GM12874 (cell line): Measurements from ENCODE around the gene DCTN1.
A peak's percentile ranks its signal among the peaks of the same experiment; 100 is the strongest.

Source experiments
- TF ChIP-seq, protein P1 (sequence below): IDR thresholded peaks from 2 replicates; pipeline ENCODE4 v1.5.1; 2011; ENCODE audit warnings: low read depth, mild to moderate bottlenecking, control low read depth, low read length, moderate library complexity; ENCODE audit not compliant: insufficient read depth

DCTN1 gene

DNA sequence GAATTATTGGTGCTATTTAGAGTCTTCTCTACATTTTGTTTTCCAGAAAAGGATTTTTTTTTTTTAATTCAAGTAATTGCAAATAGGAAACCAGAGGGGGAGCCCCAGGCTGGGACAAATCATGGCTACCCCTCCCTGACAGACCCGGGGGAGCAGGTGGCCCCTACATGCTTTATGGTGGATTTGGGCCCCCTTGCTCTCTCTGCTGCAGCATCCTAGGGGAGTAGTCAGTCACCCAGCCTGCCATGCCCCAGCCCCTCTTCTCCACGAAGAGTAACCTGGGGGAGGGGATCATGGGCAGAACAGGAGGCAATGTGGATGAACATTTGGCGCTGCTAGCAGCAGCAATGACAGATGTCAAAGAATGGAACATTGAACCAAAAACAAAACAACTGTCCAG lies 36.7 kb upstream of the DCTN1 start:
- TF ChIP-seq, protein P1, sequence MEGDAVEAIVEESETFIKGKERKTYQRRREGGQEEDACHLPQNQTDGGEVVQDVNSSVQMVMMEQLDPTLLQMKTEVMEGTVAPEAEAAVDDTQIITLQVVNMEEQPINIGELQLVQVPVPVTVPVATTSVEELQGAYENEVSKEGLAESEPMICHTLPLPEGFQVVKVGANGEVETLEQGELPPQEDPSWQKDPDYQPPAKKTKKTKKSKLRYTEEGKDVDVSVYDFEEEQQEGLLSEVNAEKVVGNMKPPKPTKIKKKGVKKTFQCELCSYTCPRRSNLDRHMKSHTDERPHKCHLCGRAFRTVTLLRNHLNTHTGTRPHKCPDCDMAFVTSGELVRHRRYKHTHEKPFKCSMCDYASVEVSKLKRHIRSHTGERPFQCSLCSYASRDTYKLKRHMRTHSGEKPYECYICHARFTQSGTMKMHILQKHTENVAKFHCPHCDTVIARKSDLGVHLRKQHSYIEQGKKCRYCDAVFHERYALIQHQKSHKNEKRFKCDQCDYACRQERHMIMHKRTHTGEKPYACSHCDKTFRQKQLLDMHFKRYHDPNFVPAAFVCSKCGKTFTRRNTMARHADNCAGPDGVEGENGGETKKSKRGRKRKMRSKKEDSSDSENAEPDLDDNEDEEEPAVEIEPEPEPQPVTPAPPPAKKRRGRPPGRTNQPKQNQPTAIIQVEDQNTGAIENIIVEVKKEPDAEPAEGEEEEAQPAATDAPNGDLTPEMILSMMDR: no peak

DNA sequence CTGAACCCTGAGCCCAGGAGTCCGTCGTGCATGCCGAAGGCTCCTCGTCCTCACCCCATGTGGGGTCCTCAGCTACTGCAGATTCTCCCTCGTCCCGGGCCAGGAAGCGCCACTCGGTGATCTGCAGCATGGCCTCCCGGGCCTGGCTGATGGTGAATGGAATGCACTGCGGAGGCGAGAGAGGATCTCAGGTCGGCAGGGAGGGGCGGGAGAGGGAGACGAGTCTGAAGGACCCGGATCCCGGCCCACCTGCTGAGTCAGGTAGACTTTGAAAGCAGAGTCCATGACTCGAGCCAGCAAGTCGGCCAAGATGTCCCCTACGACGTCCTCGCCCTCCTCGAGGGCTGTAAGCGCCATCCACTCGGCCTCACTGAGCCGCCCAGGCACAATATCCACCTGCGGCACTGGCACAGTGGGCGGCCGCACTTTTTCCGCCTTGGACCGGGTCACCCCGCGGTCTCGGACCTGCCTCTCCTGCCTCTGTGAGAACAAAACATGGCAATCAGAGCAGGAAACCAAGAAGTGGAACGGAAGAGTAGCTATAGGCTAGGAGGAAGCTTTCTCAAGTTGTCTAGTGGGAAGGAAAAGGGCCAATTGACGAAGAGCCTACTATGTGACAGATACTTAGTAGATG lies 35.8 kb upstream of the DCTN1 start:
- TF ChIP-seq, protein P1: no peak

DNA sequence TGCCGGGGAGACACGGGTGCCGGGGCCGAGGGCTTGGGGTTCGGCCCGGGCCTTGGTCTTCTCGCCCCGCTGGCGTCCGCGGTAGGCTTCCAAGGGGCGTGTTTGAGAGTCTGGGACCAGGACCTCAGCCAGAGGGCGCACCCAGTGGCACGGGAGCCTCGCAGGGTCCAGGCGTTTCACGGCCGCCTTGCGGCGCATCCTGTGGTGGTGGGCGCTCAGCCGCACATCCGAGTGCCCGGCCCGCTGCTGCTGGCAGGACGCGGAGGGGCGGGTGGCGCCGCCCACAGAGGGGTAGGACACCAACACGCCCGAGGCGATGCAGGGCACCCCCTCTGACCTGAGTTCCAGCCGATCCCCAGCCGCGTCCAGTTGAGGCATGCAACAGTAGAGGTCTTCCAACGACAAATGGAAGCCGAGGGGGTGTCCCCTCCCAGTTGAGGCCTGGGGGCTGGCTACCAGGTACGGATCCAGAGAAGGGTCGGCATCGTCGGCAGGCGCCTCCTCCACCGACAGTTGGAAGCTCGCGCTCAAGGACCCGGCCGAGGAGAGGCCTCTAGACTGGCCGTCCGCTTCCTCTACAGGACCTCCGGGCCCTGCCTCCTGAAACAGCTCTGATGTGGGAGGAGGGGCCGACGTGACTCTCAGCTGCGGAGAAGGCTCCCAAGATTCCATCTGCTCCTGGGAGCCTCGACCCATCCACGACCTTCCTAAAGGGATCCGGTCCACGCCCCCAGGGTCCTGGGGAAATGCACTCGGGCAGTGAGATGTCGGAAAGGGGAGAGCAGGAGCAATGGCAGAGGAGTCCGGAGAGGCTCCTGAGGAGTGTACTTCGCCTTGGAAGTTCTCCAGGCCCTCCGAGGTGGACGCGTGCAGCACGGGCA lies 35.0 kb upstream of the DCTN1 start:
- TF ChIP-seq, protein P1: peak; percentile 29; the same call in 1 of the 2 replicates

DNA sequence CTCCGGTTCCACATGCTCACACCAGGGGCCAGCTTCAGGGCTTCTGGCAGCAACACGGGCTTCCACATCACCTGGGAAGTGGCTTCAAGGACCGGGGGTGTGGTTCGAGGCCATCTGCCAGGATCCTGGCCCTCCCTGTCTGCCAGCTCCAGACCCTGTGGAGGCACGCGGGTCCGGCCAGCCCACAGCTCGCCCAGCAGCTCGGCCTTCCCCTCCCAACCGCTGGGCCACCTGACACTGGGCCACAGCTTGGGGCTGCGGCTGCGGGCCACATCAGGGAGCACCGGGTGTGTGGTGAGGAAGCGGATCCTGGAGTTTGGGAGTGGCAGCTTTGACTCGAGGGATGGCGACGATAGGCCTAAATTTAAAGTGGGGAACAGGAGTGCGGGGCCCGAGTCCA lies 34.3 kb upstream of the DCTN1 start:
- TF ChIP-seq, protein P1: no peak

DNA sequence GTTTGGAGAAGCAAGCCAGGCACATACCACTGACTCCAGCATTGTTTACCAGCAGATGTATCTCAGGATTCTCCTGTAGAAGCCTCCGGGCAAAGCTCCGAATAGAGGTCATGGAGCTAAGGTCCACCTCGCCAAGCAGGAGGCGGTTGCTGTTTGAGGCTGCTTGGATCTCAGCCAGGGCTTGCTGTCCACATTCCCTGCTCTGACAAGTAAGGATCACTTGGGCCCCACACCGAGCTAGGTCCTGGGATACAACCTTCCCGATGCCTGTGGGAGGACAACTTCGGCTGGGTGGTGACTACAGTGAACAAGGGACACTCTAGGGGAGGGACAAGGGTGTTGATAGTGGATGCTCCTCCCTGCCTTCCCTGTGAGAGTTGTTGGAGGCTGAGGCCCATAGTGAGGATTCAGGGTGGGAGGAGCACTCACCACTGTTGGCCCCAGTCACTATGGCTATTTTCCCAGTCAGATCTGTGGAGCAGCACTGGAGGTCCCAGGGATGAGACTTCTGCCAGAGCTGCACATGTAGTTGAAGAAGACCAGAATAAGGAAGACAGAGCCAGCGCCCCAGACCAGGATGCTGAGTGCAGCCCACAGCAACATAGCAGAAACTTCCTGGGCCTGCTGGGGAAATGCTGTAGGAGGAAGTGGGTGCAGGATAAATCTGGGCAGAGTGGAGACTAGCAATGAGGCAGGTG lies 33.0 kb upstream of the DCTN1 start:
- TF ChIP-seq, protein P1: no peak

DNA sequence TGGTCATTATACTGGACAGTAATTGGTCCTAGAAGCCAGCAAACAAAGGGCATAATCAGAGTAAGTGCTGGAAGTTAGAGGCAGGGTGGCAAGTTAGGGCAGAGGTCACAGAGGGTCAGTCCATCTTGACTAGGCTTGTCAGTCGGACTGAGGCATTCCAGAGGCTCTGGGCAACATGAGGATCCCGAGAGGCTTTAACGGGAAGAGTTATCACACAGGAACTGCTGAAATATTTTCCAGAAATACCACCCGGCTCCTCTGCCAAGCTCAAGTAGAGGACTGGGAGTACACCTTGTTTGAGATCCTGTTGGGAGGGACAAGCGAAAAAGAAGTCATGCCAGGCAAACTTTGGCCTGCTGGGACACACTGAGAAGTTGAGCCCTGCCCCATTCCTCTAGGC lies 27.6 kb upstream of the DCTN1 start:
- TF ChIP-seq, protein P1: no peak

DNA sequence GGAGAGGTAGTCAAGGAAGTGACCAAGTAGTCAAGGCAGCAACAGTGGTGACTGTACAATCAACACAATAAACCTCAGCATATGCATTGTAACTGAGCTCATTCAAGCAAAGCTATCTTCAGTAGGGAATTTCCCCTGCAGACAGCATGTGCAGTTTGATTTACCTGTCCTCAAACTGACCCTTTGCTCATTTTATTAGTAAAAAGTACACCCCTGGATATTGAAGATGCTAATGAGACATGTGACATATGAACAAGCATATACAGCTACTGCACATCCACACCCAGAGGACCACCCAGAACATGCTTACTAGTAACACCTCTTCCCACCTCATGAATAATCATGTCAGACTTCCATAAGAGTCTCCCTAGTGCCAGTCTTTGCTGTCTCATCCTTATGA lies 25.9 kb upstream of the DCTN1 start:
- TF ChIP-seq, protein P1: no peak
